DOHH2 (cell line): Measurements from ENCODE around the gene MFGE8.

ENCODE experiments used
- EZH2phosphoT487 ChIP-seq: fragments of 200-600 bp; sonication (generic); IDR thresholded peaks from 2 replicates; pipeline ENCODE4 v1.6.1; 2017; ENCODE audit warnings: borderline replicate concordance, mild to moderate bottlenecking, antibody characterized with exemption, low read length, moderate library complexity, mixed read lengths
- TF ChIP-seq, protein P1 (sequence below): fragments of 200-600 bp; sonication (generic); IDR thresholded peaks from one replicate; pipeline ENCODE4 v1.5.1; 2014; ENCODE audit warnings: antibody characterized with exemption, mild to moderate bottlenecking, low read depth, low read length; ENCODE audit not compliant: poor library complexity, severe bottlenecking

DNA sequence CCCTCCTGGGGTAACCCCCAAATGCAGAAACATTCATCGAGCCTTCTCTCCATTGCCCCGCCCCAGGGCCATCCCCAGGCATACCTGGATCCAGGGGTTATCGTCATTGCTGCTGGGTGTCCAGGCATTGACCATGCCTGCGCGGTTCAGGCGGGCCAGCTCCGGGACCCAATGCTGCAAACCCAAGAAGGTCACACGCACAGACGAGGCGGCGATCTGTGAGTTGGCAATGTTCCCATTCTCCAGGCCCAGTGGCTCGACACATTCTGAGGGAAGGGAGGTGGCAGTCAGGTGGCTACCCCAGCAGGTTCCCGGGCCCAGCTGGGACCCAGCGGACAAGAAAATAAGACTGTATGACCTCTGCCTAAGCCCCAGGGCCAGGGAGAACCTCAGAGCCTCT lies 6.1 kb downstream of the MFGE8 start:
- TF ChIP-seq, protein P1, sequence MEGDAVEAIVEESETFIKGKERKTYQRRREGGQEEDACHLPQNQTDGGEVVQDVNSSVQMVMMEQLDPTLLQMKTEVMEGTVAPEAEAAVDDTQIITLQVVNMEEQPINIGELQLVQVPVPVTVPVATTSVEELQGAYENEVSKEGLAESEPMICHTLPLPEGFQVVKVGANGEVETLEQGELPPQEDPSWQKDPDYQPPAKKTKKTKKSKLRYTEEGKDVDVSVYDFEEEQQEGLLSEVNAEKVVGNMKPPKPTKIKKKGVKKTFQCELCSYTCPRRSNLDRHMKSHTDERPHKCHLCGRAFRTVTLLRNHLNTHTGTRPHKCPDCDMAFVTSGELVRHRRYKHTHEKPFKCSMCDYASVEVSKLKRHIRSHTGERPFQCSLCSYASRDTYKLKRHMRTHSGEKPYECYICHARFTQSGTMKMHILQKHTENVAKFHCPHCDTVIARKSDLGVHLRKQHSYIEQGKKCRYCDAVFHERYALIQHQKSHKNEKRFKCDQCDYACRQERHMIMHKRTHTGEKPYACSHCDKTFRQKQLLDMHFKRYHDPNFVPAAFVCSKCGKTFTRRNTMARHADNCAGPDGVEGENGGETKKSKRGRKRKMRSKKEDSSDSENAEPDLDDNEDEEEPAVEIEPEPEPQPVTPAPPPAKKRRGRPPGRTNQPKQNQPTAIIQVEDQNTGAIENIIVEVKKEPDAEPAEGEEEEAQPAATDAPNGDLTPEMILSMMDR = no peak
- no peak for TF ChIP-seq EZH2phosphoT487
